NOMO-1 (cell line): ENCODE measurements around the gene KCNIP3.
"Not testable (repeated sequence)": the region's sequence is repeated elsewhere in the genome, so short reads cannot be mapped to it uniquely, and the experiment has no call there.

ENCODE experiments used
- DNase-seq, 2 experiments: peaks; one replicate each; lab custom pipeline; 2025; ENCODE audit not compliant: unreplicated experiment in 2 of 2; lab: John Stamatoyannopoulos, UW

KCNIP3 gene

GRCh38 chr2:95356821-95357700 is 59.9 kb downstream of the KCNIP3 start:
- no peak for DNase-seq

DNA sequence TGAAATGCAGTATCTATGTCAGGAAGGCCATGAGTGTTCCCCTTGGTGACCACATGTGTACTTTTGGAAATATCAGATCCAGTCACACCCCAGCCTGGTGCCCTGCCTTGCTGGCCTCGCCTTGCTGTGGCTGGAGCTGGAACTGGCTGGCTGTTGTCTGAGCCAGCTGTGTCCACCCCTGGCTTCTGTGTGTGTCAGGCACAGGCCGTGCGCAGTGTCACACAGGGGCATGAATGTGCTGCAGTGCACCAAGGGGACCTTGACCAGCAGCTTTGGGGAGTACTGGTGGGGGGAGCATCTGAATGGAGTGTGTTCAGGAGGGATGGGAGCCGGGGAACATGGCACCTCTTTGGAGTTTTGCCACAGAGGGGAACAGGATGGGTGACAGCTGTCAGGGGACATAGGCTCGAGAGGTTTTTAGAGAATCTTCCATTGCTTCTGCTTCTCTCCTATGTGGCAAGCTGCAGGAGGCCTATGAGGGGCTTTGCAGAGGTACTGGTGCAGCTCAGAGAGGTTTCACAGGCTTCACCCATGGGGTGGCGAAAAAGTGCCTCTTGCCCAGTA is 60.7 kb downstream of the KCNIP3 start:
- no peak for DNase-seq

- no peak for DNase-seq
These were observed 61.9 kb downstream of the KCNIP3 start for GRCh38 chr2:95359031-95359430.

DNA sequence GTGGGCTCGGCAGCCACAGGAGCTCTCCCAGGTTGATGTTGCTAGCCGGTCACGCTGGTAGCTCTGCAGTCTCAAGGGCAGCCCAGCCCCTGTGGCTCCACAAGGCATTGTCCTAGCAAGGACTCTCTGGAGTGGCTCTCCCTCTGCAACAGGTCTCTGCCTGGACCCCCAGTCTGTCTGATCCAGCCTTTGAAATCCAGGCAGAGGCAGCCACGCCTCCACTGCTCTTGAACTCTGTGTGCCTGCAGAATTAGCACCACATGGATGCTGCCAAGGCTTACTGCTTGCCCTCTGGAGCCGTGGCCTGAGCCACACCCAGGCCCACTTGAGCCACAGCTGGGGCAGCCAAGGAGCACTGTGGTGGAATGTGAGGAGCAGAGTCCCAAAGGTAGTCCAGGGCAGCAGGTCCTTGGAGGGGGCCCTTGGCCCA is 62.4 kb downstream of the KCNIP3 start:
- no peak for DNase-seq

- DNase-seq = no peak
These were observed 64.3 kb downstream of the KCNIP3 start for GRCh38 chr2:95361216-95361980.

GRCh38 chr2:95362486-95362885 is 65.3 kb downstream of the KCNIP3 start:
- no peak for DNase-seq

GRCh38 chr2:95366514-95366913 is 69.4 kb downstream of the KCNIP3 start:
- DNase-seq = no peak

GRCh38 chr2:95372216-95372829 is 75.2 kb downstream of the KCNIP3 start:
- DNase-seq = no peak

GRCh38 chr2:95372845-95373244 is 75.7 kb downstream of the KCNIP3 start:
- no peak for DNase-seq

DNA sequence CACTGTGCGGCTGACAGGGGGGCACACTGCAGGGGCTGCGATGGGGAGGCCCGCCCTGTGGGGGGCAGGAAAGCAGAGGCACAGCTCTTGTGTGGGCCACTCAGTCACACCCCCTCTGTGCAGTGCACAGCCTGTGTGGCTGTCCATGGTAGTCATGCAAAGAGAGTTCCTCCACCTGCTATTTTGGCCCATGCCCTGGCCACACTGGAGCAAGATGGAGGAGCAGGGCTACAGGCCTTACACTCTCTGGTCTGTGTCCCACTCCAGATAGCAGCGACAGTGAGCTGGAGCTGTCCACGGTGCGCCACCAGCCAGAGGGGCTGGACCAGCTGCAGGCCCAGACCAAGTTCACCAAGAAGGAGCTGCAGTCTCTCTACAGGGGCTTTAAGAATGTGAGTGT is 76.9 kb downstream of the KCNIP3 start:
- no peak for DNase-seq

DNA sequence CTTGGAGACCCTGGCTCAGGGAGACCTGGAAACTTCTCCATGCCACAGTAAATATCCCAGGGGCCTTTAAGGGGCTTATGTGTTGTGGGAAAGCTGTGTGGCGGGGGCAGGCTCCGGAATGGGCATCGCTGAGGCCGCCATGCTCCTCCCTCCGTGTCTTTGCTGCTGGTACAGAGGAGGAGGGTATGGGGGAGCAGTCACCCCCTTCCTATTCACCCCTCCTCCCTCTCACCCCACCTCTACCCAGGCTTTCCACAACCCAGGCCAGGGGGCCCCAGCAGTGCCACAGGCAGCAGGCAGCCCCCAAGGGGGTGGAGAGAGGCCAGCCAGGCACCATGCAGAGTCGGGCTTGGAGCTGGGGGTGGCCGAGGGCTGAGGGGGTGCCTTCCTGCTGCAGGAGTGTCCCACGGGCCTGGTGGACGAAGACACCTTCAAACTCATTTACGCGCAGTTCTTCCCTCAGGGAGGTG is 77.3 kb downstream of the KCNIP3 start:
- DNase-seq = no peak

GRCh38 chr2:95374921-95375471 is 77.8 kb downstream of the KCNIP3 start:
- no peak for DNase-seq

DNA sequence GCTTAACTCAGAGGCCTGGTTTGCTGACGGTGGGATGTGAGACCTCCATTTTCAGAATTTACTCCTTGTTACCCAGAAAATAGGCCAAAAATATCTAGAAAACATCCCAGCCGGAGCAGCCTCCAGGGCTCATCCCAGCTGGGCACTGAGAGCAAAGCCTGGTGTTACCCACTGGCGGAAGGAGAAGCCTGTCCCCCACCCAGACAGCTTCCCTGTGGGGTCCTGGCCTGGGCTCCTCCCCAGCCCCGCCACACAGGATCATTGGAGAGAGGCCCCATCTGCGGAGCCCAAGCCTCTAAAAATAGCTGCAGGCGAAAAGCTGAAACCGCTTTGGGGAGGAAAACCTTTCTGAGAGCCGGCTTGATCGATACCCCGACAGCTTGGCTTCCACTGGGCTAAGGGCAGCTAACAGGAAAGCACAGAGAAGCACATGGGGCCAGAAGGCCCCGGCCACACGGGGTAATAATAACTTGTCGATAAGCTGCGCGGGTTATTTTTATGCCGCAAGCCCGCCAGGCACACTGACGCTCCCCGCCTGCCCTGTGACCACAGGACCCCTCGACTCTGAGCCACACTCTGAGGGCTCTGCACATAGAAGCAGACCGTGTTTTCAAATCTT is 78.5 kb downstream of the KCNIP3 start:
- no peak for DNase-seq

DNA sequence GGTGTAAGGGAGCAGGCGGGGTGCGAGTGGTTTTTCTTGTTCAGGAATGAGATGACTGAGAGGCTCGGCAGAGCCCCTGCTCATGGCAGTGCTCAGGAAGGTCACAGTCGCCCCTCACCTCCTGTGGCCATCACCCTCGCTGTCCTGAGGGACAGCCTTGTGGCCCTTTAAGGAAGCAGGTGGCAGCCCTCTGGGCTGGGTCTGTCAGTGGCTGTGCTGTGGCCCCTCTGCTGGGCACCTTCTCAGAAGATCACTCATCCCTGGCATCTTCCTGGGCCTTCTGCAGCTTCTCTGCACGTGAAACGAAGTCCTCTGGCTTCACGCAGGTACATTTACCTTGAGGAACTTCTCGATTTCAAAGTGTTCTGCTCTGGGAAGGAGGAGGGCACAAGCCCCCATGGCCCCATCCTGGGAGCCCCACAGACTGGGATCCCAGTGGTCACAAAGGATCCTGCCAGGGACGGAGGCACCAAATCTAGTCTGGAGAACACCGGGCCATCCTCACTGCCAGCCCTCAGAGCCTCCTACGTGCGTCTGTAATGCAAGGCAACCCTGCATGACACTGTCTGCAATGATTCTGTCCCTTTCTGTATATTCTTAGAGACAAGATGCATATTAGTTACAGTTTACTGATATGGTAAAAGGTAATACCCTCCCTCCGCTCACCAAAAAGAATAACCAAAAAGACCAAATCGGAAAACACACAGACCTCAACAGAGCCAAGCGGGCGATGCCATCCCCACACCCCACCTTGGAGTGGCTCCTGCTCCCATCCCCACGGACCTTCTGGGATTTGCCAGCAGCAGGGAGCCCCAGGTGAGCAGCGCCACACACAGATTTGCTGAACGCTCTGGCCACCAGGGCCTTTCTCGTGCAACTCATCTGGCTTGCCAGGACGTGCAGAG is 79.4 kb downstream of the KCNIP3 start:
- no peak for DNase-seq

DNA sequence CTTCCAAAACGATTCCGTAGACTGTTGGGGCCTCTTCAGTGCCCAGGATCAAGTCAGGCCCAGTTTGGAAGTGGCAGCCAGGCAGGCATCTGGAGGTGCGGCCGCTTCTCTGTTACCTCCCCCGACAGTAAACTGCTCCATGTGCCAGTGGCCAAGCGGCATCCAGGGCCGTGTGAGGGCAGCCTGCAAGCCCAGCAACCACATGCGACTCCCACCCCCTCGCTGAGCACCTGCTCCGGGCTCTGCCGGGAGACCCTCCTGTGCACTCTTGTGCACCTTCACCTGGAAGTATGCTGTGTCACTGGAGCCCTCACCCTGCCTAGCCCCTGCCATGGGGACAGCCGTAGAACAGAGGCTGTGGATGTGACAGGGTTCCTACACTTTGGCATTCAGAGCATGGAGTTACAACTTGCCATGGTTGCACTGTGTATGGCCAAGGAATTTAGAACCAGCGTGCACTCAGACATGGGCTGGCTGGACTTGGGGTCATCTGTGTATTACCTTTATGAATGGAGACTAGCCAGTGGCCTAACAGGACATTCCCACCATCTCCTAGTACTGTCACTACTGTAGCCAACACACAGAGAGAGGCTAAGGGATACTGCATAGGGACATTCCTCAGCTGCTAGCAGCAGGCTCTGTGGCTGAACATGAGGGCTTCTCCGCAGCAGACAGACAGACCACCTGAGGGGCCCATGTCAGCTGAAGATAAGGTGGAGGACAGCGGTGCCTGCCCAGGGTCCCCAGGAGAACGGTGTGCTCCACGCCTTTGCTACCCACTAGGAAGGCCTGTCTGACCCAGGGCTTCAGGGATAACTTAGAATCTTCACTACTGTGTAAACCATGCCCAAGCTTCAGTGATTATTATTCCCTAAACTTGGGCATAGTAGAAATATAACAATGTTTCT is 80.3 kb downstream of the KCNIP3 start:
- DNase-seq = no peak

DNA sequence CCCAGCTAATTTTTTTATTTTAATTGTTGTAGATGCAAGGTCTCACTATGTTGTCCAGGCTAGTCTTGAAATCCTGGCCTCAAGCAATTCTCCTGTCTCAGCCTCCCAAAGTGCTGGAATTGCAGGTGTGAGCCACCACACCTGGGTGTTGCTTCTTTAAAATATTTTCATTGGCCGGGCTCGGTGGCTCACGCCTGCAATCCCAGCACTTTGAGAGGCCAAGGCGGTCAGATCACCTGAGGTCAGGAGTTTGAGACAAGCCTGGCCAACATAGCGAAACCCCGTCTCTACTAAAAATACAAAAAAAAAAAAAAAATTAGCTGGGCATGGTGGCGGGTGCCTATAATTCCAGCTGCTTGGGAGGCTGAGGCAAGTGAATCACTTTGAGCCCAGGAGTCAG is 81.1 kb downstream of the KCNIP3 start:
- DNase-seq = not testable (repeated sequence)

- no peak for DNase-seq
These were observed 82.3 kb downstream of the KCNIP3 start for GRCh38 chr2:95379371-95379831.

DNA sequence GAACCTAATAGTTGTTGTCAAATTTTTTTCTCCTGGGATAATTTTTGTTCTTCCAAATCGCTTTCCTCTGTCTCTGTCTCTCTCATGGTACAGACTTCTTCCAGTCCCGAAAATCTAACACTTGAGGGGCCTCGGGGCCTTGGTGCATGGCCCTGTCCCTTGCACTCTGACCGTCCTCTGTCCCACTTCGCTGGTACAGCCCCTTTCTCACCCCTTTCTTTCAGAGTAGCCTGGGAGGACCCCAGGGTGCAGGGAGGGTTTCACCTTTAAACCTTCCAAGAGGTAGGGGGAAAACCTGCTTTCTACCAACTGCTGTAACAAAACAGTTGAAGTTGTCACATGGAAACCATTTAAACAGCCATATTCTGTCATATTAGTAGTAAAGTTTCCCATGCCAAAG is 83.1 kb downstream of the KCNIP3 start:
- DNase-seq = no peak
